ENCODE results near the gene MAFF. TPM values are rescaled to one million over a fixed set of nuclear protein-coding genes. Genes with fewer than 3 reads are reported as not detected.
"Not testable (repeated sequence)": the region's sequence is repeated elsewhere in the genome, so short reads cannot be mapped to it uniquely, and the experiment has no call there.

The MAFF gene
- total RNA-seq, 1 experiment from 2014 or later, result 26.0 TPM

DNA sequence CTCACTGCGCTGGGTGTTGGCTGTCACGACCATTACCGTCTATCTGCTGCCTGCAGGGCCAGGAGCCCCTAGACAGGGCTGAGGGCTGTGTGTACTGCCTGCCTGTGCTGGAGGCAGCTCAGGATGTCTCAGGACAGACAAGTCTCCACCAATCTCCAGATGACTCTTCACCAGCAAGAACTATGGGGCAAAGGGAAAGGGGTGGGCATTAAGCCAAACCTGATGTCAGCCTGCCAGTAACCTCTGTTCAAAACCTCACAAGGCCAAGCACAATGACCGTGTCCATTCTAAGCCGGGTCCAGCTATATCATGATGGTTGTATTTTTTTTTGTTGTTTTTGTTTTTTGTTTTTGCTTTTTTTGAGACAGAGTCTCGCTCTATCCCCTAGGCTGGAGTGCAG, 31.6 kb downstream of the MAFF start:
- H3K36me3 ChIP-seq (ENCODE audit: control insufficient read depth in 1 of 2, insufficient read depth in 2 of 2, low read length in 2 of 2), result peaks cover 7 to 34% of the 10 kb centered on the region in 2 experiments; a peak in 3 of 4 replicates
- H3K4me1 ChIP-seq (ENCODE audit: control insufficient read depth in 1 of 2, insufficient read depth in 2 of 2, low read length in 2 of 2), result peaks cover 29 to 38% of the 10 kb centered on the region in 2 experiments
- no peaks in the 10 kb centered on the region for H4K20me1 ChIP-seq (ENCODE audit: insufficient read depth)
- RAD21 ChIA-PET (ENCODE audit: low non-redundant PET in 1 of 2, low total read pairs in 2 of 2, uncharacterized antibody in 2 of 2, unreplicated experiment in 2 of 2), result no interaction called here
- H3K4me2 ChIP-seq (ENCODE audit: low read length), result no peak overlapping the region
- ATAC-seq (no peak), DNase-seq (ENCODE audit: low read depth, low spot score) (no peak)
- no peak overlapping the region for H3K27ac ChIP-seq (ENCODE audit: low read depth, low read length)
- H3K27me3 ChIP-seq (ENCODE audit: insufficient read depth, low read length), result no peaks in the 10 kb centered on the region
- CTCF ChIA-PET, result no interaction called here
- POLR2A ChIA-PET, result no interaction called here
- no peak overlapping the region for H2AFZ ChIP-seq (ENCODE audit: low read depth, low read length, poor library complexity, severe bottlenecking)
- H3K79me2 ChIP-seq (ENCODE audit: insufficient read depth, low read length), result no peaks in the 10 kb centered on the region; the same call in 1 of the 2 replicates
- intact Hi-C loops (cut with micrococcal nuclease), result no loop called here
- TF ChIP-seq ZFX (IDR thresholded peaks at IDR 0.05) (no peak), POLR2AphosphoS5 (IDR thresholded peaks at IDR 0.05; ENCODE audit: low read depth, low read length) (no peak), SRF (IDR thresholded peaks at IDR 0.05; ENCODE audit: low read depth) (no peak), EGR1 (IDR thresholded peaks at IDR 0.05; ENCODE audit: low read depth) (no peak), CEBPB (IDR thresholded peaks at IDR 0.05; ENCODE audit: low read depth) (no peak), ZNF274 (IDR thresholded peaks at IDR 0.05; ENCODE audit: low read depth, low read length) (no peak), ELF1 (IDR thresholded peaks at IDR 0.05; ENCODE audit: borderline replicate concordance, low read depth) (no peak), FOSL1 (IDR thresholded peaks at IDR 0.05; ENCODE audit: low read depth) (no peak), YY1 (IDR thresholded peaks at IDR 0.05; ENCODE audit: extremely low read depth, insufficient replicate concordance, low read depth, low read length) (no peak), SIN3A (IDR thresholded peaks at IDR 0.05; ENCODE audit: low read depth) (no peak), SP1 (IDR thresholded peaks at IDR 0.05; ENCODE audit: low read depth) (no peak), TCF7L2 (IDR thresholded peaks at IDR 0.05; ENCODE audit: borderline replicate concordance, extremely low read depth, insufficient read depth, insufficient read length) (no peak), JUND (IDR thresholded peaks at IDR 0.05) (no peak)
- TF ChIP-seq, protein P1, sequence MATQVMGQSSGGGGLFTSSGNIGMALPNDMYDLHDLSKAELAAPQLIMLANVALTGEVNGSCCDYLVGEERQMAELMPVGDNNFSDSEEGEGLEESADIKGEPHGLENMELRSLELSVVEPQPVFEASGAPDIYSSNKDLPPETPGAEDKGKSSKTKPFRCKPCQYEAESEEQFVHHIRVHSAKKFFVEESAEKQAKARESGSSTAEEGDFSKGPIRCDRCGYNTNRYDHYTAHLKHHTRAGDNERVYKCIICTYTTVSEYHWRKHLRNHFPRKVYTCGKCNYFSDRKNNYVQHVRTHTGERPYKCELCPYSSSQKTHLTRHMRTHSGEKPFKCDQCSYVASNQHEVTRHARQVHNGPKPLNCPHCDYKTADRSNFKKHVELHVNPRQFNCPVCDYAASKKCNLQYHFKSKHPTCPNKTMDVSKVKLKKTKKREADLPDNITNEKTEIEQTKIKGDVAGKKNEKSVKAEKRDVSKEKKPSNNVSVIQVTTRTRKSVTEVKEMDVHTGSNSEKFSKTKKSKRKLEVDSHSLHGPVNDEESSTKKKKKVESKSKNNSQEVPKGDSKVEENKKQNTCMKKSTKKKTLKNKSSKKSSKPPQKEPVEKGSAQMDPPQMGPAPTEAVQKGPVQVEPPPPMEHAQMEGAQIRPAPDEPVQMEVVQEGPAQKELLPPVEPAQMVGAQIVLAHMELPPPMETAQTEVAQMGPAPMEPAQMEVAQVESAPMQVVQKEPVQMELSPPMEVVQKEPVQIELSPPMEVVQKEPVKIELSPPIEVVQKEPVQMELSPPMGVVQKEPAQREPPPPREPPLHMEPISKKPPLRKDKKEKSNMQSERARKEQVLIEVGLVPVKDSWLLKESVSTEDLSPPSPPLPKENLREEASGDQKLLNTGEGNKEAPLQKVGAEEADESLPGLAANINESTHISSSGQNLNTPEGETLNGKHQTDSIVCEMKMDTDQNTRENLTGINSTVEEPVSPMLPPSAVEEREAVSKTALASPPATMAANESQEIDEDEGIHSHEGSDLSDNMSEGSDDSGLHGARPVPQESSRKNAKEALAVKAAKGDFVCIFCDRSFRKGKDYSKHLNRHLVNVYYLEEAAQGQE (IDR thresholded peaks at IDR 0.05; ENCODE audit: low read depth), result no peak
- TF ChIP-seq, protein P2, sequence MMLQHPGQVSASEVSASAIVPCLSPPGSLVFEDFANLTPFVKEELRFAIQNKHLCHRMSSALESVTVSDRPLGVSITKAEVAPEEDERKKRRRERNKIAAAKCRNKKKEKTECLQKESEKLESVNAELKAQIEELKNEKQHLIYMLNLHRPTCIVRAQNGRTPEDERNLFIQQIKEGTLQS (IDR thresholded peaks at IDR 0.05), result no peak
- TF ChIP-seq, protein P3, sequence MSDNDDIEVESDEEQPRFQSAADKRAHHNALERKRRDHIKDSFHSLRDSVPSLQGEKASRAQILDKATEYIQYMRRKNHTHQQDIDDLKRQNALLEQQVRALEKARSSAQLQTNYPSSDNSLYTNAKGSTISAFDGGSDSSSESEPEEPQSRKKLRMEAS (IDR thresholded peaks at IDR 0.05), result no peak
- TF ChIP-seq, protein P4, sequence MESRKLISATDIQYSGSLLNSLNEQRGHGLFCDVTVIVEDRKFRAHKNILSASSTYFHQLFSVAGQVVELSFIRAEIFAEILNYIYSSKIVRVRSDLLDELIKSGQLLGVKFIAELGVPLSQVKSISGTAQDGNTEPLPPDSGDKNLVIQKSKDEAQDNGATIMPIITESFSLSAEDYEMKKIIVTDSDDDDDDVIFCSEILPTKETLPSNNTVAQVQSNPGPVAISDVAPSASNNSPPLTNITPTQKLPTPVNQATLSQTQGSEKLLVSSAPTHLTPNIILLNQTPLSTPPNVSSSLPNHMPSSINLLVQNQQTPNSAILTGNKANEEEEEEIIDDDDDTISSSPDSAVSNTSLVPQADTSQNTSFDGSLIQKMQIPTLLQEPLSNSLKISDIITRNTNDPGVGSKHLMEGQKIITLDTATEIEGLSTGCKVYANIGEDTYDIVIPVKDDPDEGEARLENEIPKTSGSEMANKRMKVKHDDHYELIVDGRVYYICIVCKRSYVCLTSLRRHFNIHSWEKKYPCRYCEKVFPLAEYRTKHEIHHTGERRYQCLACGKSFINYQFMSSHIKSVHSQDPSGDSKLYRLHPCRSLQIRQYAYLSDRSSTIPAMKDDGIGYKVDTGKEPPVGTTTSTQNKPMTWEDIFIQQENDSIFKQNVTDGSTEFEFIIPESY (IDR thresholded peaks at IDR 0.05; ENCODE audit: extremely low read depth, insufficient replicate concordance, low read length), result no peak
- H3K9me2 ChIP-seq (ENCODE audit: insufficient read depth), result no peaks in the 10 kb centered on the region
- no peaks in the 10 kb centered on the region for H3K9me3 ChIP-seq (ENCODE audit: control insufficient read depth in 1 of 2, insufficient read depth in 1 of 2, low read depth in 1 of 2, low read length in 2 of 2)
- H3K4me3 ChIP-seq (replicated peaks in 1 of 2; ENCODE audit: low read depth in 1 of 2, low read length in 2 of 2), result no peak overlapping the region
- no peak overlapping the region for H3K9ac ChIP-seq (ENCODE audit: low read length)
- BruUV-seq (replicated peaks), result no TSS peak

DNA sequence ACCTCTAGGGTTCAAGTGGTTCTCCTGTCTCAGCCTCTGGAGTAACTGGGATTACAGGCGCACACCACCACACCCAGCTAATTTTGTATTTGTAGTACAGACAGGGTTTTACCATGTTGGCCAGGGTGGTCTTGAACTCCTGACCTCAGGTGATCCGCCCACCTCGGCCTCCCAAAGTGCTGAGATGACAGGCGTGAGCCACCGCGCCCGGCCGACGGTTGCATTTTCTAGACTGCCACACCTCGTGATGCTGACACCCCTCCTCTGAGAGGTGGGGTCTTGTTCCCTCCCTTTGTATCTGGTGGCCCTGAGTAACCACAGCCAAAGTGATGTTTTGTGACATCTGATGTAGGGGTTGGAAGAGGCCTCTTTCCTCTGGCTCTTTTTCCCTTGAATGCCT, 32.1 kb downstream of the MAFF start:
- RAD21 ChIA-PET (ENCODE audit: low non-redundant PET in 1 of 2, low total read pairs in 2 of 2, uncharacterized antibody in 2 of 2, unreplicated experiment in 2 of 2), result not testable (repeated sequence)
- peaks cover 7 to 34% of the 10 kb centered on the region in 2 experiments; a peak in 3 of 4 replicates for H3K36me3 ChIP-seq (ENCODE audit: control insufficient read depth in 1 of 2, insufficient read depth in 2 of 2, low read length in 2 of 2)

More for the DNA sequence above, 32.1 kb downstream of the MAFF start:
- intact Hi-C loops (cut with micrococcal nuclease); DNase-seq (ENCODE audit: low read depth, low spot score); H3K9me2 ChIP-seq (ENCODE audit: insufficient read depth); H3K27ac ChIP-seq (ENCODE audit: low read depth, low read length); H3K4me2 ChIP-seq (ENCODE audit: low read length); CTCF ChIA-PET; H2AFZ ChIP-seq (ENCODE audit: low read depth, low read length, poor library complexity, severe bottlenecking); H3K9me3 ChIP-seq (ENCODE audit: control insufficient read depth in 1 of 2, insufficient read depth in 1 of 2, low read depth in 1 of 2, low read length in 2 of 2); H3K4me3 ChIP-seq (replicated peaks in 1 of 2; ENCODE audit: low read depth in 1 of 2, low read length in 2 of 2); H3K79me2 ChIP-seq (ENCODE audit: insufficient read depth, low read length); H3K27me3 ChIP-seq (ENCODE audit: insufficient read depth, low read length); POLR2A ChIA-PET; BruUV-seq (replicated peaks); ATAC-seq; H3K9ac ChIP-seq (ENCODE audit: low read length); H4K20me1 ChIP-seq (ENCODE audit: insufficient read depth): not testable (repeated sequence)
- peaks cover 25 to 38% of the 10 kb centered on the region in 2 experiments for H3K4me1 ChIP-seq (ENCODE audit: control insufficient read depth in 1 of 2, insufficient read depth in 2 of 2, low read length in 2 of 2)
